ENCODE data around the gene SRRM3. TPM values are rescaled to one million over a fixed set of nuclear protein-coding genes. Genes with fewer than 3 reads are reported as not detected.
"Not testable (repeated sequence)": the region's sequence is repeated elsewhere in the genome, so short reads cannot be mapped to it uniquely, and the experiment has no call there.

SRRM3 gene
- total RNA-seq, 1 experiment from 2014 or later = 3.1 TPM

GRCh38 chr7:76282344-76283253 is 80.9 kb downstream of the SRRM3 start:
- no peak for DNase-seq (ENCODE audit: extremely low read depth, low read depth)

- no peak for DNase-seq (ENCODE audit: extremely low read depth, low read depth)
Measured at GRCh38 chr7:76283254-76284159, 81.8 kb downstream of the SRRM3 start.

- DNase-seq (ENCODE audit: extremely low read depth, low read depth) = no peak
Measured at GRCh38 chr7:76285604-76286374, 84.1 kb downstream of the SRRM3 start.

- no peak for DNase-seq (ENCODE audit: extremely low read depth, low read depth)
Measured at GRCh38 chr7:76286842-76287403, 85.2 kb downstream of the SRRM3 start.

- DNase-seq (ENCODE audit: extremely low read depth, low read depth) = not testable (repeated sequence)
Measured at GRCh38 chr7:76290847-76291350, 89.2 kb downstream of the SRRM3 start.

GRCh38 chr7:76291351-76292212 is 89.9 kb downstream of the SRRM3 start:
- peak; percentile 94 for DNase-seq (ENCODE audit: extremely low read depth, low read depth)

GRCh38 chr7:76292213-76292573 is 90.5 kb downstream of the SRRM3 start:
- DNase-seq (ENCODE audit: extremely low read depth, low read depth) = no peak

- not testable (repeated sequence) for DNase-seq (ENCODE audit: extremely low read depth, low read depth)
Measured at GRCh38 chr7:76292911-76293310, 91.2 kb downstream of the SRRM3 start.

GRCh38 chr7:76293407-76293901 is 91.8 kb downstream of the SRRM3 start:
- DNase-seq (ENCODE audit: extremely low read depth, low read depth) = no peak

- DNase-seq (ENCODE audit: extremely low read depth, low read depth) = peak; percentile 94
Measured at GRCh38 chr7:76294344-76295024, 92.8 kb downstream of the SRRM3 start.

GRCh38 chr7:76296743-76297740 is 95.3 kb downstream of the SRRM3 start:
- DNase-seq (ENCODE audit: extremely low read depth, low read depth) = no peak

GRCh38 chr7:76300166-76300731 is 98.6 kb downstream of the SRRM3 start:
- DNase-seq (ENCODE audit: extremely low read depth, low read depth) = no peak

GRCh38 chr7:76301000-76301399 is 99.3 kb downstream of the SRRM3 start:
- no peak for DNase-seq (ENCODE audit: extremely low read depth, low read depth)

GRCh38 chr7:76302347-76303201 is 100.9 kb downstream of the SRRM3 start, which contains the start of gene HSPB1:
TSS of gene HSPB1 (plus strand) at chr7:76302673. CDS start at chr7:76302713, 40 bp downstream.
- peak; percentile 76 for DNase-seq (ENCODE audit: extremely low read depth, low read depth)

GRCh38 chr7:76303202-76304147 is 101.8 kb downstream of the SRRM3 start:
- DNase-seq (ENCODE audit: extremely low read depth, low read depth) = peak; percentile 84

All from NCI-H460 (cell line).